Measurements from ENCODE around the gene C14orf119. TPM values are rescaled to one million over a fixed set of nuclear protein-coding genes. Genes with fewer than 3 reads are reported as not detected.

The C14orf119 gene
- total and polyA plus RNA-seq, 9 of the 15 experiments (the other 6 are each of a cell fraction or from before 2014, with no cell fraction given), result 36.7 to 251 (median 51.8) TPM

DNA sequence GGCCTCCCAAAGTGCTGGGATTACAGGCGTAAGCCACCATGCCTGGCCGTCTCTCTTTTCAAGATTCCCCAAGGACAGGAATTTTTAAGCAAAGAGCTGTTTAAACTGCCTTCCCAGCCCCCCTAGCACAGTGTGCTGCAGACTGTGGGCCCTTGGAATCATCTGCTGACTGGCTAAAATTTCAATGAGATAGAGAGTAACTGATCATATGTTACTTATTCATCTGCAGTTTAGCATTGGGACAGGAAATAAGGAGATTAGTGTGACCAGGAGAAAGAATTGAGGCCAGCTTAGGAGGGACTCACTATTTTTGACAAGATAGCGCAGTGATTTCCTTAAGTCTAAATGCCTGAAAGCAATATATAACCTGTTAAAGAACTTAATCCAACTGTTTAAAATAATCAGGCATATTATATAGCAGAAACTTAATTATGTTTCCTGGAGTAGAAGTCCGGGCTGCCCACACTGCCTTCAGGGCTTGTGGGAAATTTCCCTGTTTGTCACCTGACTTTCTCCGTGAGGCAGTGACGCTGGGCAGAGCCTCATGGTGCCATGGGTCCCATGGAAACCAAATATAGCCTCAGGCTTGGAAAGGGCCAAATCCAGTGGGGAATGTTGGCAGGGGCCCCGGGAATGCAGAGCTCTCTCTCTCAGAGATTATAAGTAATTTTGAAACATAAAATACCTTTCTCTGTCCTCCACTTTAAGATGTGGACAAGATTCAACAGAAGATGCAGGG lies 46.6 kb downstream of the C14orf119 start:
- H3K9ac ChIP-seq (ENCODE audit: insufficient read depth in 1 of 2, low read depth in 2 of 2, low read length in 2 of 2), result no peak overlapping the region
- H3K79me2 ChIP-seq (ENCODE audit: control insufficient read depth, insufficient read depth, low read length), result no peaks in the 10 kb centered on the region
- FAIRE-seq, result no peak
- in situ Hi-C loops (cut with MboI) (no loop called here), intact Hi-C loops (cut with micrococcal nuclease) (no loop called here)
- no peaks in the 10 kb centered on the region for H3K9me1 ChIP-seq (ENCODE audit: control insufficient read depth, insufficient read depth, low read length)
- DNase-seq (ENCODE audit: extremely low read depth in 1 of 4, low spot score in 3 of 4), result no peak
- no peaks in the 10 kb centered on the region for H3K27me3 ChIP-seq (ENCODE audit: control insufficient read depth in 2 of 2, insufficient read depth in 2 of 2, low read length in 2 of 2)
- no TSS peak for BruUV-seq (replicated peaks)
- no peak overlapping the region for H3K4me3 ChIP-seq
- peaks cover 36 to 42% of the 10 kb centered on the region in 2 experiments; a peak in 4 of 5 replicates for H3K4me1 ChIP-seq (replicated peaks in 1 of 2; ENCODE audit: control insufficient read depth in 2 of 2, insufficient read depth in 2 of 2, low read length in 2 of 2)
- H3K27ac ChIP-seq (ENCODE audit: extremely low read depth, low read depth, low read length), result no peak overlapping the region
- H3K4me2 ChIP-seq (ENCODE audit: insufficient read depth, low read length), result no peak overlapping the region
- peaks cover 5% of the 10 kb centered on the region; the same call in 1 of the 3 replicates for H3K36me3 ChIP-seq (ENCODE audit: control insufficient read depth, insufficient read depth, low read length)
- ChIA-PET POLR2A (interaction anchor here (0.6 to 1.2 kb wide), 2 partner anchors 31 to 66 kb away, joined by 3 read pairs; no protein-coding TSS in a partner anchor), CTCF (ENCODE audit: low intra/inter-chr PET ratio) (no interaction called here)
- ATAC-seq, result no peak
- H2AFZ ChIP-seq (ENCODE audit: low read depth, low read length), result no peak overlapping the region
- WGBS (ENCODE audit: insufficient coverage, low coverage, missing lambda C conversion rate), result 81% methylated on average over 7 of the region's 7 CpGs
- no peaks in the 10 kb centered on the region for H4K20me1 ChIP-seq (replicated peaks; ENCODE audit: control insufficient read depth, insufficient read depth, low read length)
- TF ChIP-seq ZNF316 (IDR thresholded peaks at IDR 0.05) (peak; percentile 24; the same call in 1 of the 2 replicates), FOS (IDR thresholded peaks at IDR 0.05; ENCODE audit: extremely low read depth, insufficient read length) (no peak)
- no peaks in the 10 kb centered on the region for H3K9me3 ChIP-seq (replicated peaks; ENCODE audit: control insufficient read depth, insufficient read depth, low read depth, low read length)

DNA sequence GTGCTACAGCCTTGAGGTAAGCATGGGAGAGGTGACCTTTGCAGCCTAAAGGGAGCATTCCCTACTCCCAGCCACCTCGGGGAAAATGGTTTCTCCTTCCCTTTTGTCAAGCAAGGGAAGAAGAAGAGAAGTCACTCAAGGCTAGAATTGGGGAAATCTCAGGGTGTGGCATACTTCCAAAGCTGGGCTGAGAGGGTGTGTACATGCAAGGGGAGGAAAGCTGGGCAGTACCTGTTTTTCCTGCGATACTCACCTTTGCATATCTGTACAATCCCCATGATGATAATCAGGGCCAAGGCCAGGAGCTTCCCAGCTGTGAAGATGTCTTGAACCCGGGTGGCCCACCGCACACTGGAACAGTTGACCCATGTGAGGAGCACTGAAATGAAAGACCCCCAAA lies 47.5 kb downstream of the C14orf119 start:
- Histone ChIP-seq H3K4me3 (no peak overlapping the region), H2AFZ (ENCODE audit: low read depth, low read length) (no peak overlapping the region), H3K4me2 (ENCODE audit: insufficient read depth, low read length) (no peak overlapping the region), H3K27ac (ENCODE audit: extremely low read depth, low read depth, low read length) (no peak overlapping the region), H3K9me3 (replicated peaks; ENCODE audit: control insufficient read depth, insufficient read depth, low read depth, low read length) (no peaks in the 10 kb centered on the region), H3K9ac (ENCODE audit: insufficient read depth in 1 of 2, low read depth in 2 of 2, low read length in 2 of 2) (no peak overlapping the region), H4K20me1 (replicated peaks; ENCODE audit: control insufficient read depth, insufficient read depth, low read length) (no peaks in the 10 kb centered on the region), H3K9me1 (ENCODE audit: control insufficient read depth, insufficient read depth, low read length) (no peaks in the 10 kb centered on the region), H3K4me1 (replicated peaks in 1 of 2; ENCODE audit: control insufficient read depth in 2 of 2, insufficient read depth in 2 of 2, low read length in 2 of 2) (peaks cover 31 to 45% of the 10 kb centered on the region in 2 experiments; a peak in 4 of 5 replicates), H3K36me3 (ENCODE audit: control insufficient read depth, insufficient read depth, low read length) (peaks cover 5% of the 10 kb centered on the region; the same call in 1 of the 3 replicates), H3K27me3 (ENCODE audit: control insufficient read depth in 2 of 2, insufficient read depth in 2 of 2, low read length in 2 of 2) (no peaks in the 10 kb centered on the region), H3K79me2 (ENCODE audit: control insufficient read depth, insufficient read depth, low read length) (no peaks in the 10 kb centered on the region)
- no peak for FAIRE-seq
- POLR2A ChIA-PET, result interaction anchor here (0.5 to 1.2 kb wide), 2 partner anchors 65 to 377 kb away, joined by 3 read pairs; partner anchors contain the start of gene OXA1L
- DNase-seq (ENCODE audit: extremely low read depth in 1 of 4, low spot score in 3 of 4), result no peak
- CTCF ChIA-PET (ENCODE audit: low intra/inter-chr PET ratio), result no interaction called here
- no TSS peak for BruUV-seq (replicated peaks)
- ATAC-seq, result no peak
- in situ Hi-C loops (cut with MboI) (no loop called here), intact Hi-C loops (cut with micrococcal nuclease) (no loop called here)
- 70% methylated on average over 4 of the region's 4 CpGs for WGBS (ENCODE audit: insufficient coverage, low coverage, missing lambda C conversion rate)
- TF ChIP-seq, protein P1, sequence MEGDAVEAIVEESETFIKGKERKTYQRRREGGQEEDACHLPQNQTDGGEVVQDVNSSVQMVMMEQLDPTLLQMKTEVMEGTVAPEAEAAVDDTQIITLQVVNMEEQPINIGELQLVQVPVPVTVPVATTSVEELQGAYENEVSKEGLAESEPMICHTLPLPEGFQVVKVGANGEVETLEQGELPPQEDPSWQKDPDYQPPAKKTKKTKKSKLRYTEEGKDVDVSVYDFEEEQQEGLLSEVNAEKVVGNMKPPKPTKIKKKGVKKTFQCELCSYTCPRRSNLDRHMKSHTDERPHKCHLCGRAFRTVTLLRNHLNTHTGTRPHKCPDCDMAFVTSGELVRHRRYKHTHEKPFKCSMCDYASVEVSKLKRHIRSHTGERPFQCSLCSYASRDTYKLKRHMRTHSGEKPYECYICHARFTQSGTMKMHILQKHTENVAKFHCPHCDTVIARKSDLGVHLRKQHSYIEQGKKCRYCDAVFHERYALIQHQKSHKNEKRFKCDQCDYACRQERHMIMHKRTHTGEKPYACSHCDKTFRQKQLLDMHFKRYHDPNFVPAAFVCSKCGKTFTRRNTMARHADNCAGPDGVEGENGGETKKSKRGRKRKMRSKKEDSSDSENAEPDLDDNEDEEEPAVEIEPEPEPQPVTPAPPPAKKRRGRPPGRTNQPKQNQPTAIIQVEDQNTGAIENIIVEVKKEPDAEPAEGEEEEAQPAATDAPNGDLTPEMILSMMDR (IDR thresholded peaks at IDR 0.05 in 2 of 3, conservative IDR thresholded peaks at IDR 0.05 in 1 of 3; ENCODE audit: insufficient read depth in 2 of 3, low read depth in 1 of 3, low read length in 3 of 3), result no peak

All from K562 (cell line).